Testis (tissue), 2 donors: Measurements from ENCODE around the gene SAC3D1.

Source experiments
- CTCF ChIP-seq, 3 experiments: fragments of 450-650 bp in 2 of 3; fragments of 200-600 bp in 1 of 3; sonication (generic) in 1 of 3; IDR thresholded peaks; one replicate each; pipeline ENCODE4 v1.5.1; 2016 to 2019; ENCODE audit warnings: antibody characterized with exemption in 3 of 3, mild to moderate bottlenecking in 2 of 3, moderate library complexity in 1 of 3
- POLR2A ChIP-seq: fragments of 450-650 bp; IDR thresholded peaks from one replicate; pipeline ENCODE4 v1.6.1; 2017; ENCODE audit warnings: antibody characterized with exemption, mild to moderate bottlenecking, moderate library complexity

GRCh38 chr11:65040847-65041622 is at the start of gene SAC3D1:
- TF ChIP-seq CTCF (IDR thresholded peaks at IDR 0.05), result no peak
- TF ChIP-seq POLR2A, result no peak
